GM23338 (cell line): ENCODE data around the gene TCP11L1. TPM values are rescaled to one million over a fixed set of nuclear protein-coding genes. Genes with fewer than 3 reads are reported as not detected.

Source experiments
- ATAC-seq: fragments of 200-7000 bp; cut with Tn5 transposase; 3 replicates; pipeline ENCODE4 v1.9.1; 2020
- DNase-seq: peaks from one replicate; pipeline ENCODE4 v3.0.0-alpha.2; 2015; ENCODE audit warnings: low spot score
- H2AFZ ChIP-seq: fragments of 200-600 bp; sonication (generic); 2 replicates; pipeline ENCODE4 v1.8.0; 2016; ENCODE audit warnings: antibody characterized with exemption, mild to moderate bottlenecking, moderate library complexity
- H3F3A ChIP-seq: fragments of 200-600 bp; sonication (generic); replicated peaks from 2 replicates; pipeline ENCODE4 v1.8.0; 2017; ENCODE audit warnings: antibody characterized with exemption, mixed run types, low read depth
- H3K27ac ChIP-seq: fragments of 200-600 bp; sonication (generic); 2 replicates; pipeline ENCODE4 v1.6.1; 2016; ENCODE audit warnings: low read depth
- H3K27me3 ChIP-seq: fragments of 200-600 bp; sonication (generic); 2 replicates; pipeline ENCODE4 v1.8.0; 2016; ENCODE audit warnings: mild to moderate bottlenecking, mixed run types, moderate library complexity; ENCODE audit not compliant: insufficient read depth
- H3K36me3 ChIP-seq: fragments of 200-600 bp; sonication (generic); 2 replicates; pipeline ENCODE4 v1.8.0; 2016; ENCODE audit warnings: mild to moderate bottlenecking; ENCODE audit not compliant: insufficient read depth
- H3K4me1 ChIP-seq: fragments of 200-600 bp; sonication (generic); 2 replicates; pipeline ENCODE4 v1.8.0; 2016; ENCODE audit warnings: mild to moderate bottlenecking, moderate library complexity; ENCODE audit not compliant: insufficient read depth
- H3K4me2 ChIP-seq: fragments of 200-600 bp; sonication (generic); 2 replicates; pipeline ENCODE4 v1.7.1; 2017; ENCODE audit warnings: mixed run types
- H3K4me3 ChIP-seq: fragments of 200-600 bp; sonication (generic); 2 replicates; pipeline ENCODE4 v1.6.1; 2016; ENCODE audit warnings: mixed run types
- H3K79me2 ChIP-seq: fragments of 200-600 bp; sonication (generic); replicated peaks from 2 replicates; pipeline ENCODE4 v1.8.0; 2017; ENCODE audit warnings: mild to moderate bottlenecking; ENCODE audit not compliant: insufficient read depth
- H3K9me2 ChIP-seq: fragments of 200-600 bp; sonication (generic); 2 replicates; pipeline ENCODE4 v1.8.0; 2017; ENCODE audit not compliant: insufficient read depth
- H4K20me1 ChIP-seq: fragments of 200-600 bp; sonication (generic); replicated peaks from 2 replicates; pipeline ENCODE4 v1.8.0; 2017; ENCODE audit warnings: mild to moderate bottlenecking; ENCODE audit not compliant: insufficient read depth
- H3K27ac Mint-ChIP-seq: 2 replicates; pipeline ENCODE4 v1.8.0; 2020; ENCODE audit warnings: inconsistent platforms, mild to moderate bottlenecking, moderate library complexity, mixed read lengths
- H3K27me3 Mint-ChIP-seq: 3 replicates; pipeline ENCODE4 v1.8.0; 2022; ENCODE audit warnings: low read depth, mild to moderate bottlenecking, moderate library complexity, mixed read lengths, inconsistent platforms; ENCODE audit not compliant: insufficient read depth, poor library complexity
- H3K36me3 Mint-ChIP-seq: 3 replicates; pipeline ENCODE4 v1.8.0; 2021; ENCODE audit warnings: low read depth, mild to moderate bottlenecking, inconsistent platforms, moderate library complexity, mixed read lengths
- H3K4me1 Mint-ChIP-seq: 3 replicates; pipeline ENCODE4 v1.8.0; 2020; ENCODE audit warnings: mild to moderate bottlenecking, inconsistent platforms, mixed read lengths
- H3K4me3 Mint-ChIP-seq: 3 replicates; pipeline ENCODE4 v1.8.0; 2021; ENCODE audit warnings: moderate library complexity, mild to moderate bottlenecking, inconsistent platforms, mixed read lengths
- H3K9me3 Mint-ChIP-seq: 3 replicates; pipeline ENCODE4 v1.8.0; 2020; ENCODE audit warnings: moderate library complexity, mild to moderate bottlenecking, inconsistent platforms, mixed read lengths
- CREB1 ChIP-seq: fragments of 250-450 bp; sonication (Bioruptor Pico); IDR thresholded peaks from 2 replicates; pipeline ENCODE4 v1.5.0; 2020; ENCODE audit warnings: low read depth, mild to moderate bottlenecking, moderate library complexity
- EZH2 ChIP-seq: fragments of 200-600 bp; sonication (generic); IDR thresholded peaks from one replicate; pipeline ENCODE4 v1.8.0; 2017; ENCODE audit warnings: antibody characterized with exemption, mild to moderate bottlenecking, low read depth; ENCODE audit not compliant: unreplicated experiment
- NANOG ChIP-seq: IDR thresholded peaks from 2 replicates; pipeline ENCODE4 v1.6.1; 2016; ENCODE audit warnings: antibody characterized with exemption, borderline replicate concordance
- POLR2AphosphoS5 ChIP-seq: IDR thresholded peaks from 2 replicates; pipeline ENCODE4 v1.6.1; 2016; ENCODE audit warnings: antibody characterized with exemption, low read depth
- STAT1 ChIP-seq: IDR thresholded peaks from one replicate; pipeline ENCODE4 v1.6.1; 2016; ENCODE audit warnings: antibody characterized with exemption; ENCODE audit not compliant: unreplicated experiment
- ZNF114 ChIP-seq: fragments of 250-450 bp; sonication (Bioruptor Pico); IDR thresholded peaks from 2 replicates; pipeline ENCODE4 v1.5.0; 2020; ENCODE audit warnings: mild to moderate bottlenecking, moderate library complexity
- ZNF331 ChIP-seq: fragments of 250-450 bp; sonication (Bioruptor Pico); IDR thresholded peaks from 2 replicates; pipeline ENCODE4 v1.5.0; 2020; ENCODE audit warnings: low read depth, mild to moderate bottlenecking, moderate library complexity
- polyA plus RNA-seq: library from polyadenylated mRNA; unstranded; fragments of >200 nt; fragmentation: Nextera tagmentation; extraction: Ambion mirVana; gene quantifications from 2 replicates; pipeline ENCODE4 v1.2.1, GENCODE V29; 2016
- total RNA-seq: library from RNA; depleted of rRNA; stranded (reverse); fragments of >200 nt; shearing (Covaris generic); gene quantifications from 2 replicates; pipeline ENCODE4 v1.2.3, GENCODE V29; 2014
- TF ChIP-seq, protein P1 (sequence below), 2 experiments: fragments of 200-600 bp in 1 of 2; sonication (generic) in 1 of 2; conservative IDR thresholded peaks; 2 replicates each; pipeline versions ENCODE4 v1.5.1 to v1.6.1; 2016 to 2017; ENCODE audit warnings: antibody characterized with exemption in 2 of 2, low read depth in 2 of 2, mild to moderate bottlenecking in 2 of 2, moderate library complexity in 1 of 2
- TF ChIP-seq, protein P2 (sequence below): IDR thresholded peaks from one replicate; pipeline ENCODE4 v1.6.1; 2018; ENCODE audit warnings: antibody characterized with exemption; ENCODE audit not compliant: unreplicated experiment
- TF ChIP-seq, protein P3 (sequence below): IDR thresholded peaks from 2 replicates; pipeline ENCODE4 v1.6.1; 2016; ENCODE audit warnings: antibody characterized with exemption

Gene TCP11L1
- total and polyA plus RNA-seq, 2 experiments from 2014 or later, result 5.0 to 39.0 TPM

DNA sequence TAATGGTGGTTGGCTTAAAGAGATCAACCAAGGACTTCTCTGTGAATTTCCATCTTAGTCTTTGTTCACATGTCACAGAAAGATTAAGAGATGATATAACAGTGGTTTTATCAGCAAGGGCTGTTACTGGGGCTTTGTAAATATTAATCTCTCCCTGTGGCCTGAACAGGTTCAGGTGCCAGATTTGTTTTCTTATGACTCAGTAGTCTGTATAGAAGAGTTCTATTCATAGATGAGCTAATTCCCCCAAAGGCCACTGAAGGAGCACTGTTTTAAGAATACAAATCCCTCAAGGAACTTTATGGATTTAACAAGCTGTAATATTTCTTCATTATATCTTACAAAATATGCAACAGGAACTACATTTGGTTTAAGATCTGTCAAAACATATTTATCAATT is 50.4 kb downstream of the TCP11L1 start (continued):
- TF ChIP-seq ZNF331 (CRISPR knock-in tag), result no peak
- no peak for TF ChIP-seq NANOG

DNA sequence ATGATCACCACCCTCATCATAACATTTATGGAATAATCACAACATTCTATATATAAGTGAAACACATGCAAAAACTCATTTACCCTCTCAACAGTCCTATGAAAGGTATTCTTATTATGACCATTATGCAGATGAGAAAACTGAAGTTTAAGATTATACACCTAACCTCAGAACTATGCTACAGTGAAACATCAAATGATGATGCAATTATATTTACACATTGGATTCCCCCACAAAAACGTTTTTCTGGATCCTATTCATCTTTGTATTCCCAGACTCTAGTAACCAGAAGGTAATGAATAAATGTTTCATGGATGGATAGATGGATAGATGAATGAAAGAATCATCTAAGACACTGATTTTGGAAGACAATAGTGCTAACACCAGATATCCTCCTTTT is 54.8 kb downstream of the TCP11L1 start:
- no peaks in the 10 kb centered on the region; the same call in 2 of the 3 replicates for H3K9me3 Mint-ChIP-seq
- Histone ChIP-seq H2AFZ (no peak overlapping the region), H3K4me3 (no peak overlapping the region), H3K36me3 (peaks cover 28% of the 10 kb centered on the region; the same call in 1 of the 2 replicates), H3K27me3 (no peaks in the 10 kb centered on the region), H3F3A (no peaks in the 10 kb centered on the region), H3K4me2 (no peak overlapping the region), H4K20me1 (no peaks in the 10 kb centered on the region), H3K79me2 (no peaks in the 10 kb centered on the region), H3K27ac (no peak overlapping the region), H3K4me1 (no peaks in the 10 kb centered on the region; the same call in 1 of the 2 replicates), H3K9me2 (no peaks in the 10 kb centered on the region)
- ATAC-seq, result no peak
- H3K27me3 Mint-ChIP-seq, result peaks cover 2% of the 10 kb centered on the region
- H3K4me3 Mint-ChIP-seq, result no peak overlapping the region
- peaks cover 9% of the 10 kb centered on the region; the same call in 2 of the 3 replicates for H3K4me1 Mint-ChIP-seq
- no peak for DNase-seq
- no peak overlapping the region for H3K27ac Mint-ChIP-seq
- peaks cover 38% of the 10 kb centered on the region; the same call in 2 of the 3 replicates for H3K36me3 Mint-ChIP-seq
- TF ChIP-seq CREB1 (CRISPR knock-in tag) (no peak), POLR2AphosphoS5 (no peak), EZH2 (no peak), STAT1 (no peak), ZNF114 (CRISPR knock-in tag) (no peak), ZNF331 (CRISPR knock-in tag) (no peak)
- TF ChIP-seq, protein P1, sequence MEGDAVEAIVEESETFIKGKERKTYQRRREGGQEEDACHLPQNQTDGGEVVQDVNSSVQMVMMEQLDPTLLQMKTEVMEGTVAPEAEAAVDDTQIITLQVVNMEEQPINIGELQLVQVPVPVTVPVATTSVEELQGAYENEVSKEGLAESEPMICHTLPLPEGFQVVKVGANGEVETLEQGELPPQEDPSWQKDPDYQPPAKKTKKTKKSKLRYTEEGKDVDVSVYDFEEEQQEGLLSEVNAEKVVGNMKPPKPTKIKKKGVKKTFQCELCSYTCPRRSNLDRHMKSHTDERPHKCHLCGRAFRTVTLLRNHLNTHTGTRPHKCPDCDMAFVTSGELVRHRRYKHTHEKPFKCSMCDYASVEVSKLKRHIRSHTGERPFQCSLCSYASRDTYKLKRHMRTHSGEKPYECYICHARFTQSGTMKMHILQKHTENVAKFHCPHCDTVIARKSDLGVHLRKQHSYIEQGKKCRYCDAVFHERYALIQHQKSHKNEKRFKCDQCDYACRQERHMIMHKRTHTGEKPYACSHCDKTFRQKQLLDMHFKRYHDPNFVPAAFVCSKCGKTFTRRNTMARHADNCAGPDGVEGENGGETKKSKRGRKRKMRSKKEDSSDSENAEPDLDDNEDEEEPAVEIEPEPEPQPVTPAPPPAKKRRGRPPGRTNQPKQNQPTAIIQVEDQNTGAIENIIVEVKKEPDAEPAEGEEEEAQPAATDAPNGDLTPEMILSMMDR (conservative IDR thresholded peaks at IDR 0.05; ENCODE audit: low read depth in 2 of 2), result no peak
- TF ChIP-seq, protein P2, sequence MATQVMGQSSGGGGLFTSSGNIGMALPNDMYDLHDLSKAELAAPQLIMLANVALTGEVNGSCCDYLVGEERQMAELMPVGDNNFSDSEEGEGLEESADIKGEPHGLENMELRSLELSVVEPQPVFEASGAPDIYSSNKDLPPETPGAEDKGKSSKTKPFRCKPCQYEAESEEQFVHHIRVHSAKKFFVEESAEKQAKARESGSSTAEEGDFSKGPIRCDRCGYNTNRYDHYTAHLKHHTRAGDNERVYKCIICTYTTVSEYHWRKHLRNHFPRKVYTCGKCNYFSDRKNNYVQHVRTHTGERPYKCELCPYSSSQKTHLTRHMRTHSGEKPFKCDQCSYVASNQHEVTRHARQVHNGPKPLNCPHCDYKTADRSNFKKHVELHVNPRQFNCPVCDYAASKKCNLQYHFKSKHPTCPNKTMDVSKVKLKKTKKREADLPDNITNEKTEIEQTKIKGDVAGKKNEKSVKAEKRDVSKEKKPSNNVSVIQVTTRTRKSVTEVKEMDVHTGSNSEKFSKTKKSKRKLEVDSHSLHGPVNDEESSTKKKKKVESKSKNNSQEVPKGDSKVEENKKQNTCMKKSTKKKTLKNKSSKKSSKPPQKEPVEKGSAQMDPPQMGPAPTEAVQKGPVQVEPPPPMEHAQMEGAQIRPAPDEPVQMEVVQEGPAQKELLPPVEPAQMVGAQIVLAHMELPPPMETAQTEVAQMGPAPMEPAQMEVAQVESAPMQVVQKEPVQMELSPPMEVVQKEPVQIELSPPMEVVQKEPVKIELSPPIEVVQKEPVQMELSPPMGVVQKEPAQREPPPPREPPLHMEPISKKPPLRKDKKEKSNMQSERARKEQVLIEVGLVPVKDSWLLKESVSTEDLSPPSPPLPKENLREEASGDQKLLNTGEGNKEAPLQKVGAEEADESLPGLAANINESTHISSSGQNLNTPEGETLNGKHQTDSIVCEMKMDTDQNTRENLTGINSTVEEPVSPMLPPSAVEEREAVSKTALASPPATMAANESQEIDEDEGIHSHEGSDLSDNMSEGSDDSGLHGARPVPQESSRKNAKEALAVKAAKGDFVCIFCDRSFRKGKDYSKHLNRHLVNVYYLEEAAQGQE, result no peak

DNA sequence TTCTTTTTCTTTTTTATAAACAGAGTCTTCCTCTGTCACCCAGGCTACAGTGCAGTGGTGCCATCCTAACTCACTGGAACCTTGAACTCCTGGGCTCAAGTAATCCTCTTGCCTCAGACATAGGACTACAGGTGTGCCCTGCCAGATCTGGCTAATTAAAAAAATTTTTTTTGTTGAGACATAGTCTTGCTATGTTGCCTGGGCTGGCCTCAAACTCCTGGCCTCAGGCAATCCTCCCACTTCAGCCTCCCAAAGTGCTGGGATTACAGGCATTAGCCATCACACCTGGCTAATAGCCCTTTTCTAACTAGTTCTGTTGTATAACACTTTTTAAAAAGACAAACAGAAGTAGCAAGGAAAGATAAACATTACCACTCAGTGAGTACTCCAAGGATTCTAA is 64.5 kb downstream of the TCP11L1 start:
- Mint-ChIP-seq H3K4me1 (no peaks in the 10 kb centered on the region), H3K36me3 (peaks cover 10% of the 10 kb centered on the region), H3K27ac (no peak overlapping the region), H3K4me3 (no peak overlapping the region), H3K9me3 (no peaks in the 10 kb centered on the region), H3K27me3 (peaks cover 4% of the 10 kb centered on the region)
- Histone ChIP-seq H2AFZ (no peak overlapping the region), H3K4me1 (no peaks in the 10 kb centered on the region), H4K20me1 (no peaks in the 10 kb centered on the region), H3K36me3 (peaks cover 25% of the 10 kb centered on the region; the same call in 1 of the 2 replicates), H3K79me2 (no peaks in the 10 kb centered on the region), H3F3A (no peaks in the 10 kb centered on the region), H3K27ac (no peak overlapping the region; the same call in 1 of the 2 replicates), H3K4me3 (no peak overlapping the region), H3K4me2 (no peak overlapping the region), H3K9me2 (no peaks in the 10 kb centered on the region), H3K27me3 (no peaks in the 10 kb centered on the region)
- DNase-seq (no peak), ATAC-seq (no peak)
- TF ChIP-seq, protein P2, result no peak
- TF ChIP-seq, protein P3, sequence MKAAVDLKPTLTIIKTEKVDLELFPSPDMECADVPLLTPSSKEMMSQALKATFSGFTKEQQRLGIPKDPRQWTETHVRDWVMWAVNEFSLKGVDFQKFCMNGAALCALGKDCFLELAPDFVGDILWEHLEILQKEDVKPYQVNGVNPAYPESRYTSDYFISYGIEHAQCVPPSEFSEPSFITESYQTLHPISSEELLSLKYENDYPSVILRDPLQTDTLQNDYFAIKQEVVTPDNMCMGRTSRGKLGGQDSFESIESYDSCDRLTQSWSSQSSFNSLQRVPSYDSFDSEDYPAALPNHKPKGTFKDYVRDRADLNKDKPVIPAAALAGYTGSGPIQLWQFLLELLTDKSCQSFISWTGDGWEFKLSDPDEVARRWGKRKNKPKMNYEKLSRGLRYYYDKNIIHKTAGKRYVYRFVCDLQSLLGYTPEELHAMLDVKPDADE, result no peak
- no peak for TF ChIP-seq POLR2AphosphoS5
